GM19023 (cell line): ENCODE data around the gene IL20RA.
"Not testable (repeated sequence)": the region's sequence is repeated elsewhere in the genome, so short reads cannot be mapped to it uniquely, and the experiment has no call there.

Experiments
- ATAC-seq: cut with Tn5 transposase; IDR thresholded peaks from one replicate; pipeline ENCODE4 v1.9.1; 2021; ENCODE audit warnings: mild to moderate bottlenecking, moderate library complexity; ENCODE audit not compliant: unreplicated experiment

The IL20RA gene

GRCh38 chr6:137044366-137045221, at the start of gene IL20RA:
TSS of gene IL20RA (minus strand) at chr6:137044965. CDS start at chr6:137044728, 237 bp downstream.
- no peak for ATAC-seq

- ATAC-seq, result no peak
Measured at GRCh38 chr6:137093183-137094069, 48.7 kb upstream of the IL20RA start.

GRCh38 chr6:137092018-137092417, 47.3 kb upstream of the IL20RA start:
- ATAC-seq, result no peak

GRCh38 chr6:137089305-137089704, 44.5 kb upstream of the IL20RA start:
- ATAC-seq, result no peak

- ATAC-seq, result peak; percentile 44
Measured at GRCh38 chr6:137087902-137088301, 43.1 kb upstream of the IL20RA start.

- ATAC-seq, result no peak
Measured at GRCh38 chr6:137086031-137086430, 41.3 kb upstream of the IL20RA start.

- ATAC-seq, result no peak
Measured at GRCh38 chr6:137084865-137085617, 40.3 kb upstream of the IL20RA start.

- ATAC-seq, result no peak
Measured at GRCh38 chr6:137084090-137084489, 39.3 kb upstream of the IL20RA start.

- no peak for ATAC-seq
Measured at GRCh38 chr6:137081997-137082396, 37.2 kb upstream of the IL20RA start.

- ATAC-seq, result no peak
Measured at GRCh38 chr6:137080711-137081110, 35.9 kb upstream of the IL20RA start.

GRCh38 chr6:137076277-137077068, 31.7 kb upstream of the IL20RA start:
- ATAC-seq, result peak; percentile 99

GRCh38 chr6:137075790-137076189, 31.0 kb upstream of the IL20RA start:
- ATAC-seq, result not testable (repeated sequence)

GRCh38 chr6:137070303-137070702, 25.5 kb upstream of the IL20RA start:
- ATAC-seq, result no peak

GRCh38 chr6:137067399-137067798, 22.6 kb upstream of the IL20RA start:
- no peak for ATAC-seq

GRCh38 chr6:137058037-137058436, 13.3 kb upstream of the IL20RA start:
- no peak for ATAC-seq

- no peak for ATAC-seq
Measured at GRCh38 chr6:137056121-137056880, 11.5 kb upstream of the IL20RA start.

- ATAC-seq, result no peak
Measured at GRCh38 chr6:137051790-137052472, 7.2 kb upstream of the IL20RA start.

- no peak for ATAC-seq
Measured at GRCh38 chr6:137049095-137049494, 4.3 kb upstream of the IL20RA start.

- ATAC-seq, result no peak
Measured at GRCh38 chr6:137046871-137047412, 2.2 kb upstream of the IL20RA start.
